SK-N-MC (cell line): ENCODE results near the gene SLC35B2.

Experiments used
- DNase-seq: peaks from one replicate; pipeline ENCODE4 v3.0.0-alpha.2; 2011; ENCODE audit warnings: low read depth, low spot score
- H3K27ac ChIP-seq: fragments of 200-600 bp; sonication (generic); 2 replicates; pipeline ENCODE4 v1.5.1; 2016; ENCODE audit warnings: mixed run types
- H3K36me3 ChIP-seq: fragments of 200-600 bp; sonication (generic); 2 replicates; pipeline ENCODE4 v1.6.1; 2017; ENCODE audit warnings: antibody characterized with exemption, low read length, mixed read lengths; ENCODE audit not compliant: insufficient read depth
- H3K4me3 ChIP-seq: fragments of 200-600 bp; sonication (generic); 2 replicates; pipeline ENCODE4 v1.5.1; 2016
- H3K9ac ChIP-seq: fragments of 200-600 bp; sonication (generic); 2 replicates; pipeline ENCODE4 v1.8.0; 2017; ENCODE audit warnings: mixed run types, mixed read lengths; ENCODE audit not compliant: insufficient read length
- H3K9me3 ChIP-seq: fragments of 200-600 bp; sonication (generic); 2 replicates; pipeline ENCODE4 v1.6.1; 2017; ENCODE audit warnings: low read depth, mild to moderate bottlenecking, antibody characterized with exemption, low read length, moderate library complexity, mixed read lengths
- EZH2 ChIP-seq: fragments of 200-600 bp; sonication (generic); IDR thresholded peaks from one replicate; pipeline ENCODE4 v1.6.1; 2017; ENCODE audit warnings: antibody characterized with exemption
- FOXP2 ChIP-seq: optimal IDR thresholded peaks from 2 replicates; pipeline ENCODE3; 2011; ENCODE audit warnings: mild to moderate bottlenecking, moderate library complexity; ENCODE audit not compliant: insufficient read depth; ENCODE audit errors: extremely low read length, control extremely low read depth
- POLR2AphosphoS5 ChIP-seq: IDR thresholded peaks from 2 replicates; pipeline ENCODE4 v1.6.1; 2012; ENCODE audit warnings: mild to moderate bottlenecking, low read depth, low read length, borderline replicate concordance

The SLC35B2 gene

GRCh38 chr6:44253307-44254101, 3.8 kb downstream of the SLC35B2 start:
- no peak for DNase-seq
- peaks cover 68% of the 10 kb centered on the region for H3K36me3 ChIP-seq
- H3K9ac ChIP-seq = no peak overlapping the region
- H3K9me3 ChIP-seq = no peaks in the 10 kb centered on the region
- TF ChIP-seq EZH2 (no peak), POLR2AphosphoS5 (peak; percentile 14; the same call in 1 of the 2 replicates), FOXP2 (no peak)
- H3K4me3 ChIP-seq = no peak overlapping the region
- H3K27ac ChIP-seq = peak overlapping the region; percentile 57; the same call in 1 of the 2 replicates

GRCh38 chr6:44251576-44252524, 5.5 kb downstream of the SLC35B2 start:
- Histone ChIP-seq H3K9ac (no peak overlapping the region), H3K4me3 (no peak overlapping the region), H3K9me3 (no peaks in the 10 kb centered on the region), H3K27ac (0 out of 2 replicates have a peak overlapping the region, but pooled peaks have one; percentile 7), H3K36me3 (peaks cover 77% of the 10 kb centered on the region)
- DNase-seq = no peak
- no peak for TF ChIP-seq POLR2AphosphoS5
- no peak for TF ChIP-seq EZH2
- TF ChIP-seq FOXP2 = no peak

GRCh38 chr6:44250718-44251123, 6.6 kb downstream of the SLC35B2 start:
- TF ChIP-seq FOXP2 = no peak
- no peak for TF ChIP-seq EZH2
- no peak; the same call in 1 of the 2 replicates for TF ChIP-seq POLR2AphosphoS5
- Histone ChIP-seq H3K9ac (no peak overlapping the region), H3K36me3 (peaks cover 77% of the 10 kb centered on the region), H3K4me3 (no peak overlapping the region), H3K27ac (0 out of 2 replicates have a peak overlapping the region, but pooled peaks have one; percentile 26), H3K9me3 (no peaks in the 10 kb centered on the region)
- no peak for DNase-seq

GRCh38 chr6:44250067-44250717, 7.1 kb downstream of the SLC35B2 start:
- peak overlapping the region; percentile 100 for H3K9ac ChIP-seq
- TF ChIP-seq POLR2AphosphoS5 (peak; percentile 8; the same call in 1 of the 2 replicates), EZH2 (no peak), FOXP2 (no peak)

GRCh38 chr6:44249082-44249748, 8.1 kb downstream of the SLC35B2 start:
- Histone ChIP-seq H3K4me3 (peak overlapping the region; percentile 100), H3K27ac (peak overlapping the region; percentile 89; the same call in 1 of the 2 replicates)

More at GRCh38 chr6:44250067-44250717, 7.1 kb downstream of the SLC35B2 start:
- Histone ChIP-seq H3K27ac (peak overlapping the region; percentile 89), H3K36me3 (peaks cover 76% of the 10 kb centered on the region), H3K9me3 (no peaks in the 10 kb centered on the region), H3K4me3 (no peak overlapping the region)
- no peak for DNase-seq

GRCh38 chr6:44248579-44248978, 8.7 kb downstream of the SLC35B2 start:
- H3K27ac ChIP-seq = peak overlapping the region; percentile 89; the same call in 1 of the 2 replicates
- peak overlapping the region; percentile 100 for H3K4me3 ChIP-seq
- DNase-seq = no peak
- TF ChIP-seq POLR2AphosphoS5 = no peak
- no peak for TF ChIP-seq EZH2
- no peak for TF ChIP-seq FOXP2
- peaks cover 60% of the 10 kb centered on the region for H3K36me3 ChIP-seq
- H3K9ac ChIP-seq = peak overlapping the region; percentile 100
- H3K9me3 ChIP-seq = no peaks in the 10 kb centered on the region

More at GRCh38 chr6:44249082-44249748, 8.1 kb downstream of the SLC35B2 start:
- H3K36me3 ChIP-seq = peaks cover 66% of the 10 kb centered on the region
- peak overlapping the region; percentile 100 for H3K9ac ChIP-seq
- TF ChIP-seq POLR2AphosphoS5 (no peak), FOXP2 (no peak), EZH2 (no peak)
- DNase-seq = no peak
- H3K9me3 ChIP-seq = no peaks in the 10 kb centered on the region

- H3K4me3 ChIP-seq = peak overlapping the region; percentile 100
- peak overlapping the region; percentile 89 for H3K27ac ChIP-seq
- DNase-seq = no peak
- TF ChIP-seq FOXP2 = no peak
- H3K9me3 ChIP-seq = no peaks in the 10 kb centered on the region
- peak overlapping the region; percentile 100 for H3K9ac ChIP-seq
- H3K36me3 ChIP-seq = peaks cover 50% of the 10 kb centered on the region
These were observed 9.7 kb downstream of the SLC35B2 start for GRCh38 chr6:44247338-44248302.
